Neuronal stem cell (in vitro differentiated cells): Measurements from ENCODE around the gene DBNL.

Experiments
- DNase-seq: peaks from one replicate; pipeline ENCODE4 v3.0.0-alpha.2; 2013; ENCODE audit warnings: low spot score
- H2AFZ ChIP-seq: one replicate; pipeline ENCODE4 v1.6.1; 2013; ENCODE audit warnings: mild to moderate bottlenecking, low read length, inconsistent platforms
- H2AK5ac ChIP-seq: 2 replicates; pipeline ENCODE4 v1.6.1; 2013; ENCODE audit warnings: low read depth, mild to moderate bottlenecking, inconsistent platforms, low read length, moderate library complexity, mixed read lengths
- H2BK120ac ChIP-seq: 2 replicates; pipeline ENCODE4 v1.6.1; 2013; ENCODE audit warnings: low read depth, mild to moderate bottlenecking, inconsistent platforms, low read length, moderate library complexity, mixed read lengths
- H2BK12ac ChIP-seq: one replicate; pipeline ENCODE4 v1.6.1; 2013; ENCODE audit warnings: low read length, inconsistent platforms
- H2BK15ac ChIP-seq: 2 replicates; pipeline ENCODE4 v1.6.1; 2013; ENCODE audit warnings: mild to moderate bottlenecking, low read length, inconsistent platforms, mixed read lengths
- H2BK5ac ChIP-seq: one replicate; pipeline ENCODE4 v1.6.1; 2013; ENCODE audit warnings: inconsistent platforms, mild to moderate bottlenecking, low read length, moderate library complexity
- H3K14ac ChIP-seq: one replicate; pipeline ENCODE4 v1.6.1; 2013; ENCODE audit warnings: low read length, inconsistent platforms
- H3K18ac ChIP-seq: 2 replicates; pipeline ENCODE4 v1.6.1; 2013; ENCODE audit warnings: low read length, inconsistent platforms
- H3K23ac ChIP-seq: 2 replicates; pipeline ENCODE4 v1.6.1; 2013; ENCODE audit warnings: low read depth, mild to moderate bottlenecking, mixed read lengths, low read length, inconsistent platforms; ENCODE audit not compliant: poor library complexity
- H3K27ac ChIP-seq: replicated peaks from 3 replicates; pipeline ENCODE4 v1.5.1; 2013; ENCODE audit warnings: low read length, inconsistent platforms
- H3K27me3 ChIP-seq, 3 experiments: 2 replicates each; pipeline ENCODE4 v1.6.1; 2013; ENCODE audit warnings: low read length in 3 of 3, mild to moderate bottlenecking in 2 of 3, inconsistent platforms in 1 of 3, low read depth in 1 of 3, mixed read lengths in 1 of 3, moderate library complexity in 1 of 3; ENCODE audit not compliant: control insufficient read depth in 3 of 3, insufficient read depth in 3 of 3
- H3K36me3 ChIP-seq, 2 donors: replicated peaks in 1 of 2; 2 replicates each; pipeline ENCODE4 v1.6.1; 2013; ENCODE audit warnings: low read length in 2 of 2; ENCODE audit not compliant: control insufficient read depth in 2 of 2, insufficient read depth in 2 of 2
- H3K4ac ChIP-seq: 2 replicates; pipeline ENCODE4 v1.6.1; 2013; ENCODE audit warnings: inconsistent platforms, mild to moderate bottlenecking, low read length, moderate library complexity
- H3K4me1 ChIP-seq, 2 donors: 1 replicate in 1 of 2; 2 replicates in 1 of 2; pipeline ENCODE4 v1.6.1; 2013; ENCODE audit warnings: low read length in 2 of 2, low read depth in 1 of 2; ENCODE audit not compliant: control insufficient read depth in 2 of 2, insufficient read depth in 1 of 2
- H3K4me2 ChIP-seq: one replicate; pipeline ENCODE4 v1.6.1; 2013; ENCODE audit warnings: mild to moderate bottlenecking, low read length, inconsistent platforms; ENCODE audit not compliant: insufficient read depth, poor library complexity, severe bottlenecking
- H3K4me3 ChIP-seq, 2 donors: 2 replicates each; pipeline ENCODE4 v1.5.1; 2013; ENCODE audit warnings: low read length in 2 of 2, mild to moderate bottlenecking in 2 of 2, inconsistent platforms in 1 of 2, moderate library complexity in 1 of 2
- H3K79me1 ChIP-seq: one replicate; pipeline ENCODE4 v1.6.1; 2013; ENCODE audit warnings: low read depth, mild to moderate bottlenecking, inconsistent platforms, low read length, moderate library complexity
- H3K9ac ChIP-seq: one replicate; pipeline ENCODE4 v1.6.1; 2013; ENCODE audit warnings: mild to moderate bottlenecking, low read depth, low read length, inconsistent platforms; ENCODE audit not compliant: poor library complexity
- H3K9me3 ChIP-seq, 2 donors: replicated peaks in 1 of 2; 2 replicates each; pipeline versions ENCODE3 to v1.6.1; 2013; ENCODE audit warnings: low read length in 2 of 2, mild to moderate bottlenecking in 2 of 2, inconsistent platforms in 1 of 2, low read depth in 1 of 2, mixed read lengths in 1 of 2, moderate library complexity in 1 of 2; ENCODE audit not compliant: control insufficient read depth in 2 of 2, insufficient read depth in 1 of 2
- H4K8ac ChIP-seq: one replicate; pipeline ENCODE4 v1.6.1; 2013; ENCODE audit warnings: low read depth, mild to moderate bottlenecking, inconsistent platforms, low read length, moderate library complexity
- H4K91ac ChIP-seq: one replicate; pipeline ENCODE4 v1.6.1; 2013; ENCODE audit warnings: low read length, low read depth, mild to moderate bottlenecking, inconsistent platforms; ENCODE audit not compliant: poor library complexity
- WGBS, 2 donors: extraction: QIAGEN DNeasy Blood & Tissue Kit; methylation state at CpG; one replicate each; pipeline ENCODE4 v1.1.7; 2013; ENCODE audit warnings: missing lambda C conversion rate in 2 of 2, mixed read lengths in 1 of 2; ENCODE audit not compliant: insufficient read length in 2 of 2, insufficient replicate concordance in 1 of 2; ENCODE audit errors: extremely low coverage in 2 of 2; 5-methylcytosine and 5-hydroxymethylcytosine counted together

The DBNL gene

GRCh38 chr7:44105832-44106231 is 61.3 kb downstream of the DBNL start:
- Histone ChIP-seq H3K23ac (no peak overlapping the region), H2BK15ac (no peak overlapping the region), H3K18ac (peak overlapping the region; percentile 53), H3K9me3 (no peaks in the 10 kb centered on the region), H2AFZ (no peak overlapping the region), H4K8ac (no peak overlapping the region), H3K4ac (no peak overlapping the region), H3K79me1 (no peaks in the 10 kb centered on the region), H3K27ac (no peak overlapping the region), H2BK12ac (no peak overlapping the region), H2AK5ac (no peak overlapping the region), H2BK120ac (no peak overlapping the region), H3K9ac (no peak overlapping the region), H2BK5ac (no peak overlapping the region), H3K4me1 (peaks cover 8 to 10% of the 10 kb centered on the region in 2 donors), H3K14ac (no peak overlapping the region), H4K91ac (no peak overlapping the region), H3K4me2 (no peak overlapping the region), H3K4me3 (no peak overlapping the region), H3K27me3 (peaks cover 0 to 8% (median 5%) of the 10 kb centered on the region in 3 experiments), H3K36me3 (peaks cover 6 to 20% of the 10 kb centered on the region in 2 donors)
- WGBS, 2 donors: no CpG with 5 or more reads among the region's 2 CpGs
- no peak for DNase-seq

- Histone ChIP-seq H3K27me3 (peaks cover 0 to 8% (median 5%) of the 10 kb centered on the region in 3 experiments), H3K4me3 (no peak overlapping the region), H4K8ac (no peak overlapping the region)
These were observed 62.0 kb downstream of the DBNL start for GRCh38 chr7:44106311-44107065.

GRCh38 chr7:44107116-44107960 is 62.8 kb downstream of the DBNL start:
- peaks cover 8 to 10% of the 10 kb centered on the region in 2 donors for H3K4me1 ChIP-seq
- H3K27ac ChIP-seq: no peak overlapping the region
- peak overlapping the region; percentile 13 for H2BK5ac ChIP-seq
- H3K4me3 ChIP-seq: no peak overlapping the region
- no peak overlapping the region for H3K23ac ChIP-seq
- peak overlapping the region; percentile 64 for H3K14ac ChIP-seq
- peaks cover 0 to 2% of the 10 kb centered on the region in 2 donors for H3K9me3 ChIP-seq
- H3K4ac ChIP-seq: no peak overlapping the region
- no peak overlapping the region for H2BK15ac ChIP-seq
- no peaks in the 10 kb centered on the region for H3K79me1 ChIP-seq
- no peak overlapping the region for H2AFZ ChIP-seq
- peaks cover 14 to 30% of the 10 kb centered on the region in 2 donors for H3K36me3 ChIP-seq
- no peak for DNase-seq
- H4K91ac ChIP-seq: no peak overlapping the region
- peaks cover 0 to 8% (median 5%) of the 10 kb centered on the region in 3 experiments for H3K27me3 ChIP-seq
- H2BK120ac ChIP-seq: no peak overlapping the region
- H2AK5ac ChIP-seq: no peak overlapping the region
- no peak overlapping the region for H3K18ac ChIP-seq
- no peak overlapping the region for H2BK12ac ChIP-seq
- no peak overlapping the region for H3K9ac ChIP-seq
- WGBS, 2 donors: no CpG with 5 or more reads among the region's 18 CpGs
- no peak overlapping the region for H4K8ac ChIP-seq
- no peak overlapping the region for H3K4me2 ChIP-seq

More at GRCh38 chr7:44106311-44107065, 62.0 kb downstream of the DBNL start:
- no peak overlapping the region for H3K9ac ChIP-seq
- H2AFZ ChIP-seq: no peak overlapping the region
- no CpG with 5 or more reads among the region's 10 CpGs for WGBS, 2 donors
- no peaks in the 10 kb centered on the region for H3K9me3 ChIP-seq
- no peak overlapping the region for H3K18ac ChIP-seq
- H3K4me2 ChIP-seq: no peak overlapping the region
- no peak overlapping the region for H4K91ac ChIP-seq
- no peak overlapping the region for H2BK12ac ChIP-seq
- H3K14ac ChIP-seq: no peak overlapping the region
- peak overlapping the region; percentile 13 for H2BK5ac ChIP-seq
- DNase-seq: no peak
- no peak overlapping the region for H3K27ac ChIP-seq
- H3K4ac ChIP-seq: no peak overlapping the region
- H2BK15ac ChIP-seq: no peak overlapping the region
- no peaks in the 10 kb centered on the region for H3K79me1 ChIP-seq
- no peak overlapping the region for H3K23ac ChIP-seq
- no peak overlapping the region for H2AK5ac ChIP-seq
- peaks cover 8 to 10% of the 10 kb centered on the region in 2 donors for H3K4me1 ChIP-seq
- peaks cover 7 to 27% of the 10 kb centered on the region in 2 donors for H3K36me3 ChIP-seq
- H2BK120ac ChIP-seq: no peak overlapping the region
